ENCODE measurements around the gene ATP8A2.

DNA sequence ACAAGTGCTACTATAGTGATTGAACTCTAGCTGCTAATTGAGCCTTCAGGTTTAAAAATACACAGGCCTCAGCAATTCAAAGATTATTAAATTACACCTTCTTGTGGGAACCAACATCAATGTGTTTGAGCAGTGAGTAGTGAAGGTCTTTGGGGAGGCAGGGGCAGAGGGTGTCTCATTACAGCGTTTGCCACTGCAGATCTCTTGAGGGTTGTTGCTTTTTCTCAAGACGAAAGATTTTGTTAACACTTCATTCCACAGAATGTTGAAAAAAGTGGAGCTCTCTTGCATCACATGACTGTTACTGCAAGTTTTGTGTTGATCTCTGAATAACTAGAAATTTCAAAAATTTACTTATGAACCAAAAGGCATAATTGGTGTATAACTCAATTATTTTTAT, 253.6 kb downstream of the ATP8A2 start:
- no peak for TF ChIP-seq ELF1 (tag; IDR thresholded peaks at IDR 0.05)
- TF ChIP-seq, protein P1, sequence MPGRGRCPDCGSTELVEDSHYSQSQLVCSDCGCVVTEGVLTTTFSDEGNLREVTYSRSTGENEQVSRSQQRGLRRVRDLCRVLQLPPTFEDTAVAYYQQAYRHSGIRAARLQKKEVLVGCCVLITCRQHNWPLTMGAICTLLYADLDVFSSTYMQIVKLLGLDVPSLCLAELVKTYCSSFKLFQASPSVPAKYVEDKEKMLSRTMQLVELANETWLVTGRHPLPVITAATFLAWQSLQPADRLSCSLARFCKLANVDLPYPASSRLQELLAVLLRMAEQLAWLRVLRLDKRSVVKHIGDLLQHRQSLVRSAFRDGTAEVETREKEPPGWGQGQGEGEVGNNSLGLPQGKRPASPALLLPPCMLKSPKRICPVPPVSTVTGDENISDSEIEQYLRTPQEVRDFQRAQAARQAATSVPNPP (IDR thresholded peaks at IDR 0.05; ENCODE audit: borderline replicate concordance, insufficient read depth, insufficient read length), result no peak
- no peak for TF ChIP-seq HDAC6 (IDR thresholded peaks at IDR 0.05; ENCODE audit: low read depth, low read length)

All from K562 (cell line).